Measurements from ENCODE around the gene RPTN.

GRCh38 chr1:152159144-152159543, at the start of gene RPTN:
- no peak for TF ChIP-seq GATA2 (IDR thresholded peaks at IDR 0.05; ENCODE audit: low read depth, low read length)
- TF ChIP-seq GATA3 (IDR thresholded peaks at IDR 0.05; ENCODE audit: low read depth, low read length) = no peak
